Neural progenitor cell (in vitro differentiated cells): ENCODE data around the gene SELENOO.

ENCODE experiments used
- CTCF ChIP-seq: fragments of 200-600 bp; sonication (generic); IDR thresholded peaks from 2 replicates; pipeline ENCODE4 v1.5.1; 2017; ENCODE audit warnings: antibody characterized with exemption, mild to moderate bottlenecking
- EZH2phosphoT487 ChIP-seq: fragments of 200-600 bp; sonication (generic); IDR thresholded peaks from 2 replicates; pipeline ENCODE4 v1.6.1; 2017; ENCODE audit warnings: antibody characterized with exemption

GRCh38 chr22:50243685-50244419 is 43.0 kb downstream of the SELENOO start:
- TF ChIP-seq CTCF, result no peak
- no peak for TF ChIP-seq EZH2phosphoT487
